ENCODE results near the gene ITPA.

The ITPA gene

DNA sequence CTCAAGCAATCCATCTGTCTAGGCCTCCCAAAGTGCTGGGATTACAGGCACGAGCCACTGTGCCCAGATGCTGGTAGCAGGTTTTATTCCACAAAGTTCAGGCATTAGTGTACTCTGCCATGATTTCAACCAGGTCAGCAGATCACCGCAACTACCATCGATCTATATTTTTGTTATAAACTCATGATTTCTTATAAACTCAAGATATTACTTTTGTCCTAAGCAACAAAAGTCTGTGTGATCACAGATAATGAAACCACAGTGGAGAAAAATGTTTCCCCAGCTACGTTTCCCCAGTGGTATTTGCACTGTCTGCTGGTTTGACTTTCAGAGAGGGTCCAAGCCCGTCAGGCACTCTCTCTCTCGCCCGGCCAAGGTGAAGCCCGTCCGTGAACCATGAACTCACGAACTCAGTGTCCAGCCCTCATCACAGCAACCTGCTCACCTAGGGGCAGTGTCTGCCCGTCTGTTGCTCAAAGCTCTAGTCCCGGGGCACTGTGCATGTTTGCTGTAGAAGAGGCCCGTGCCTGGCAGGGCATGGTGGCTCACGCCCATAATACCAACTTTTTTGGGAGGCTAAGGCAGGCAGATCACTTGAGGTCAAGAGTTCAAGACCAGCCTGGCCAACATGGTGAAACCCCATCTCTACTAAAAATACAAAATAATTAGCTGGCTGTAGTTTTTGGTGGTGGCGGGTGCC is 22.7 kb downstream of the ITPA start:
- Histone ChIP-seq H3K36me3 (ENCODE audit: control insufficient read depth, insufficient read depth, low read length) (peaks cover 27% of the 10 kb centered on the region), H3K27ac (ENCODE audit: low read depth, low read length) (no peak overlapping the region), H3K9me3 (ENCODE audit: control insufficient read depth, insufficient read depth, low read length) (no peaks in the 10 kb centered on the region), H3K4me3 (ENCODE audit: low read depth, low read length) (no peak overlapping the region), H3K9ac (ENCODE audit: low read depth, low read length) (no peak overlapping the region), H3K4me1 (ENCODE audit: control insufficient read depth, insufficient read depth, low read length) (no peaks in the 10 kb centered on the region), H3K27me3 (ENCODE audit: control insufficient read depth, insufficient read depth, low read length) (peaks cover 6% of the 10 kb centered on the region)

DNA sequence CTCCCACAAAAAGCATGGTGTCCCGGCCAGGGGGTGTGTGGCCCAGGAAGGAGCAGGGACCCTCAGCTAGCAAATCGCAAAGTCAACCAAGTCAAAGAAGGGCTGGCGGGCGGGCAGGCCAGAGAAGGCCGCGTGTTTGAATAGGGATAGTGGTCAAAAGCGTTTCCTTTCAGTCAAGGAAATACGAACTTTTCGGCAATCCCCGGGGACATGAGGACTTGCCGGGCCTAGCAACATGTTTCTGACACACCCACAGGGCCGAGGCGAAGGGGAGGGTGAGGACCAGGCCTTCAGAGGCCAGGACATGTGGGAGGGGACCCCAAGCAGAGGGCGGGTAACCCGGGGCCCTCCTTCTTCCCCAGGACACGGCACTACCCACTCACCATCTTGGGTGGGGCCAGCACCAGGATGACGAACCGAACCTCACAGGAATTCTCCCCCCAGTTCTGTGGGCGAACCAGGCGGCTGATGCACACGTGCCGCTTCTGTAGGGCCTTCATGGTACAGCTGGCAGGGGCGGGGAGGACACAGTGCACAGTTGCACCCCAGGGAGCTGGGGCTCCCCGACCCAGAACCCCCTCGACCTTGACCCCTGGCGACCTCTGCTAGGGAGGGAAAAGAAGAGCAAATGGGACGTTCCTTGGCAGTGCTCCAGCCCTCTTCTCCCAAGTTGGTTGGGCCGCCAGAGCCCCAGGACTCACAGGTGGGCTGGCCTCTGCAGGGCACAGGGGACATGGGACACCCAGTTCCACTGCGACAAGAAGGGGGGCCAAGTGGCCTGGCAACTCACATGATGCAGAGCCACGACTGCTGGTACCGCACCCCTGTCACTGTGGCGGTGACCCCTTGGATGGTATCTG is 24.1 kb downstream of the ITPA start:
- Histone ChIP-seq H3K27ac (ENCODE audit: low read depth, low read length) (no peak overlapping the region), H3K36me3 (ENCODE audit: control insufficient read depth, insufficient read depth, low read length) (peaks cover 25% of the 10 kb centered on the region; the same call in 1 of the 2 replicates), H3K4me3 (ENCODE audit: low read depth, low read length) (no peak overlapping the region), H3K4me1 (ENCODE audit: control insufficient read depth, insufficient read depth, low read length) (peaks cover 6% of the 10 kb centered on the region; the same call in 1 of the 2 replicates), H3K9ac (ENCODE audit: low read depth, low read length) (no peak overlapping the region), H3K9me3 (ENCODE audit: control insufficient read depth, insufficient read depth, low read length) (no peaks in the 10 kb centered on the region), H3K27me3 (ENCODE audit: control insufficient read depth, insufficient read depth, low read length) (peaks cover 19% of the 10 kb centered on the region)

DNA sequence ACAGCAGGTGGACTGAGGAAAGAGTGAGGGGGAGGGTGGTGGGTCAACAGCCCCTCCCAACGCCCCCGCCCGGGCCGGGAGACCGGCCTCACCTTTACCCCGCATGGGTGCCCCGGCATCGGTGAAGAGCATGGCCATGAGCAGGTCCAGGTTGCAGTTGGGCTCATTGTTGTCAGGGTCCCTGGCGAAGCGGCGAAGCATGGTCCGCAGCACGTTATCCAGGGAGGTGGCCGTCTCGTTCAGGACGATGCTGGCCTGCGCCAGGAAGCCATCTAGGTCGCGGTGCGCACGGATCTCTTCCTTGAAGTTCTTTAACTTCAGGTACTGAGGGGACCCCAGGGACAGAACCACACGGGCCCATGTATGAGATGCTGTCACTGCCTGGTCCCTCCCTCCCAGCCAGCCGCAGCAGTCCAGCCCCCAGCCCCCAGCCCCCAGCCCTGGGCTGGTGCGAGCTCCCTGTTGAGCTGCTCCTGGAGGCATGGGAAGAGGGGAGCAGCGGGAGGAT is 24.7 kb downstream of the ITPA start:
- no peak overlapping the region for H3K27ac ChIP-seq (ENCODE audit: low read depth, low read length)
- H3K27me3 ChIP-seq (ENCODE audit: control insufficient read depth, insufficient read depth, low read length) = peaks cover 22% of the 10 kb centered on the region
- H3K36me3 ChIP-seq (ENCODE audit: control insufficient read depth, insufficient read depth, low read length) = peaks cover 25% of the 10 kb centered on the region; the same call in 1 of the 2 replicates
- no peak overlapping the region for H3K4me3 ChIP-seq (ENCODE audit: low read depth, low read length)
- no peaks in the 10 kb centered on the region for H3K9me3 ChIP-seq (ENCODE audit: control insufficient read depth, insufficient read depth, low read length)
- no peak overlapping the region for H3K9ac ChIP-seq (ENCODE audit: low read depth, low read length)
- peaks cover 6% of the 10 kb centered on the region; the same call in 1 of the 2 replicates for H3K4me1 ChIP-seq (ENCODE audit: control insufficient read depth, insufficient read depth, low read length)

DNA sequence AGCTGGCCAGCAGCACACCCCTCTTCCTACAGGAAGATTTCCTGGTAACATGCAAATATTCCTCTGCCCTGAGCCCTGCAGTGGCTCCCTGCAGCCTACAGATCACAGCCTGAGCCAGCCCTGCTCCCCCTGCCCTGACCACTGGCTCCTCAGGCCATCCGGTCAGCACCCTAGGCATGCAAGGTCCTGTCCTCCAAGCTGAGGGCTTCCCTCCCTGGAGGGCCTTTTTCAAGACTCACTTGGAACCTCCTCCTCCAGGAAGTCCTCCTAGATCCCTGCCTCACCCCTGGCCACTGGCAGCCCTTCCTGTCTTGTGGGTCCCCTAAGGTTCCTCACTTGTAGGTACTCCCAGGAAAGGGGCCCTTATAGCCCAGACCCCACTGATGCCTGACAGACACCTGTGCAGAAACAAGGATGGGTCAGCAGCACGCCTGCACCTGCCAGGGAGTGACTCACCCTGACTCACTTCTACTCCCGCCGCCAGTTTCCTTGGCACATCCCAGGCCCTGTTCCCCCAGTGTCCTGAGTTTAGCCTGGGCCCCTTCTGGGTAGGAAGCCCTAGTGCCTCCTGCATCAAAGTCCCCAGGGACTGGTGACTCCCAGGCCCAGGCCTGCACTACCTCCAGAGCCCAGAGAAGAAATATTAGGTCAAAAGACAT is 26.5 kb downstream of the ITPA start:
- no peak overlapping the region for H3K27ac ChIP-seq (ENCODE audit: low read depth, low read length)
- peaks cover 6% of the 10 kb centered on the region; the same call in 1 of the 2 replicates for H3K4me1 ChIP-seq (ENCODE audit: control insufficient read depth, insufficient read depth, low read length)
- H3K9me3 ChIP-seq (ENCODE audit: control insufficient read depth, insufficient read depth, low read length) = no peaks in the 10 kb centered on the region
- H3K4me3 ChIP-seq (ENCODE audit: low read depth, low read length) = no peak overlapping the region
- peaks cover 17% of the 10 kb centered on the region; the same call in 1 of the 2 replicates for H3K36me3 ChIP-seq (ENCODE audit: control insufficient read depth, insufficient read depth, low read length)
- peaks cover 35% of the 10 kb centered on the region for H3K27me3 ChIP-seq (ENCODE audit: control insufficient read depth, insufficient read depth, low read length)
- no peak overlapping the region for H3K9ac ChIP-seq (ENCODE audit: low read depth, low read length)

DNA sequence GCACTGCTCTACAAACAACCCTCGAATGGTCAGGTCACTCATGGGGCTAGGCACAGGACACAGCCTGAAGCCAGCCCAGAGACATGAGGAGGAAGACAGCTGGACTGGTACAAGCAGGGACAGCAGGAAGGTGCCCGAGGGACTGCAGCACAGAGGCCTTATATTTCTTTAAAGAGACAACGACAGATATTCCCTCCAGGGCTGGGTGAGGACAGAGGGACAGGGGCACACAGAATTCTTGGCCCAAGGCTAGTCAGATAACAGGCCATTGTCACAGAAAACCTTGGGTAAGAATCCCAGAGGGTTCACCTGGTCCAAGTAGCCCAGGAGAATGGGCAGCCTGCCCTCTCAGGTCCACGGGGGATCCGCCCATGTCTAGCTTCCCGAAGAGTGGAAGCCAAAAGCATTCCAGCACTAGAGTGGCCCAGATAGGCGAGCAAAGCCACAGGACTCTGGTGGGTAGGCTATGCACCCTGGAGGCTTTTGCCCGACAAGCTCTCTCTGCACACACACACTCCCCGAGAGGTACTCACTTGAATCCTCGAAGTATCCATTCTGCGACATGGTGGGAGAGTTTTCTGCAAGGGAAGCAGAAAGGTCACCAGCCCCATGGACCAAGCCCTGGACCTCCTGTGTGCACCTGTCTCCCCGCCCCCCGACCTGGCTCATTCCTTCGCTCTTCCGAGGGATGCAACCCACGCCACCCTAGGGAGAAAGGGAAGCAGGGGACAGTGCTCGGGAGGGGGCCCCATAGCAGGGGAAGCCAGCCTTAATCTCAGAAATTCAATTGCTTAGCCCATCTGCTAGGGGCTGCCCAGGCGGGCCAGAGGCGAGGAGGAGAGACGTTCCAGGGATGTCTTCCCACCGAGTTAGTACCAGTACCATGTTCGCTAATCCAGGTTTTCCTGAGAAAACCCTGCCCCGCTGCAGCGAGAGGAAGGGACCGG is 28.0 kb downstream of the ITPA start:
- H3K4me1 ChIP-seq (ENCODE audit: control insufficient read depth, insufficient read depth, low read length) = peaks cover 6% of the 10 kb centered on the region; the same call in 1 of the 2 replicates
- no peak overlapping the region for H3K9ac ChIP-seq (ENCODE audit: low read depth, low read length)
- no peaks in the 10 kb centered on the region for H3K9me3 ChIP-seq (ENCODE audit: control insufficient read depth, insufficient read depth, low read length)
- no peak overlapping the region for H3K27ac ChIP-seq (ENCODE audit: low read depth, low read length)
- H3K27me3 ChIP-seq (ENCODE audit: control insufficient read depth, insufficient read depth, low read length) = peaks cover 44% of the 10 kb centered on the region
- H3K36me3 ChIP-seq (ENCODE audit: control insufficient read depth, insufficient read depth, low read length) = peaks cover 4% of the 10 kb centered on the region; the same call in 1 of the 2 replicates
- peak overlapping the region; percentile 83 for H3K4me3 ChIP-seq (ENCODE audit: low read depth, low read length)

DNA sequence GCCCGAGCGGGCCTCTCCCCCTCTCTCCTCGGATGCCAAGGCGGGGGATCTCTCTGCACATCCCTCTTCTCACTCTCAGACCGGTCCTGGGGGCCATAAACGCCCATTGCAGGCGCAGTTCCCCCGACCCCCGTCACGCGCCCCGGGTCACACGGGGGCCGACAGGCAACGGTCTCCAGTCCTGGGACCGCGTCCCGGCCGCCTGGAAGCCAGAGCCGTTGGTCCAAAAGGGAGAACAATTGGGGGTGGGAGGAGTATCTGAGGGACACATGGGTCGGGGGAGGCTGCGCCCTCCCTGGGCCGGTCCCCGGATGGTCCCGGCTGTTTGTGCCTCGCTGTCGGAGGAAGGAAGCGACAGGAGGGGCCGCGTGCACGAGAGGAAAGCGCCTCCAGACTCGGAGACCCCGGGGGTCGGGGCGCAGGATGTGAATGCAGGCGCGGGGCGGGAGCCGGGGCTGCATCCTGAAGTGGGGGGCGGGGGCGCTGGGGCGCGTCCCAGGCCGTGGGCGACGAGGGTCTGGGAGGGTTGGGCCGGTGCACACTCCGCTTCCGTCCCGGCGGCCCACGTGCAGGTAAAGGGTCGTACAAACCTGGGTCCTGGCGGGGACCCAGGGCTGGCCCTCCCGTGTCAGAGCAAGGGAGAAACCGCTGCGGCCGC is 28.8 kb downstream of the ITPA start:
- Histone ChIP-seq H3K4me1 (ENCODE audit: control insufficient read depth, insufficient read depth, low read length) (peaks cover 6% of the 10 kb centered on the region; the same call in 1 of the 2 replicates), H3K27ac (ENCODE audit: low read depth, low read length) (no peak overlapping the region), H3K36me3 (ENCODE audit: control insufficient read depth, insufficient read depth, low read length) (peaks cover 4% of the 10 kb centered on the region; the same call in 1 of the 2 replicates), H3K9me3 (ENCODE audit: control insufficient read depth, insufficient read depth, low read length) (no peaks in the 10 kb centered on the region), H3K9ac (ENCODE audit: low read depth, low read length) (no peak overlapping the region), H3K27me3 (ENCODE audit: control insufficient read depth, insufficient read depth, low read length) (peaks cover 44% of the 10 kb centered on the region), H3K4me3 (ENCODE audit: low read depth, low read length) (peak overlapping the region; percentile 83)

DNA sequence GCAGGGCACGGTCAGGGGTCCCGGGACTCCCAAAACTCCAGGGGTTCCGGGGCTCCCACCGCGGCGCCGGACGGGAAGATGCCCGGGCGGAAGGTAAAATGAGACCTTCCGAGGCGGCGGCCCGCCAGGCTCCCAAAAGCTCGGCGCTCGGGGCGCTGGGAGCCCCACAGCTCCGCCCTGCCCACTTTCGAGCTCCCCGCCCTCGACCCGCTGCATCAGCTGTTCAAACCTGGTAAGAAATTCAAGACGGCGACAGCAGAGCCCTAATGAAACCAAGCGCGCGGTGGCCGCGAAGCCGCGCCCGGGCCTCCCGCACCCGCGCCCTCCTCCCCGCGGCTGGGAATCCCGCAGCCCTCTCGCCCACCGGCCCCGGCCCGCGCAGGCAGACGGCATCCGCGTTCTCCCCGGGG is 29.3 kb downstream of the ITPA start:
- H3K9me3 ChIP-seq (ENCODE audit: control insufficient read depth, insufficient read depth, low read length) = no peaks in the 10 kb centered on the region
- no peak overlapping the region for H3K9ac ChIP-seq (ENCODE audit: low read depth, low read length)
- H3K36me3 ChIP-seq (ENCODE audit: control insufficient read depth, insufficient read depth, low read length) = peaks cover 4% of the 10 kb centered on the region; the same call in 1 of the 2 replicates
- no peak overlapping the region for H3K27ac ChIP-seq (ENCODE audit: low read depth, low read length)
- H3K4me1 ChIP-seq (ENCODE audit: control insufficient read depth, insufficient read depth, low read length) = peaks cover 6% of the 10 kb centered on the region; the same call in 1 of the 2 replicates
- peaks cover 44% of the 10 kb centered on the region for H3K27me3 ChIP-seq (ENCODE audit: control insufficient read depth, insufficient read depth, low read length)
- peak overlapping the region; percentile 83 for H3K4me3 ChIP-seq (ENCODE audit: low read depth, low read length)

DNA sequence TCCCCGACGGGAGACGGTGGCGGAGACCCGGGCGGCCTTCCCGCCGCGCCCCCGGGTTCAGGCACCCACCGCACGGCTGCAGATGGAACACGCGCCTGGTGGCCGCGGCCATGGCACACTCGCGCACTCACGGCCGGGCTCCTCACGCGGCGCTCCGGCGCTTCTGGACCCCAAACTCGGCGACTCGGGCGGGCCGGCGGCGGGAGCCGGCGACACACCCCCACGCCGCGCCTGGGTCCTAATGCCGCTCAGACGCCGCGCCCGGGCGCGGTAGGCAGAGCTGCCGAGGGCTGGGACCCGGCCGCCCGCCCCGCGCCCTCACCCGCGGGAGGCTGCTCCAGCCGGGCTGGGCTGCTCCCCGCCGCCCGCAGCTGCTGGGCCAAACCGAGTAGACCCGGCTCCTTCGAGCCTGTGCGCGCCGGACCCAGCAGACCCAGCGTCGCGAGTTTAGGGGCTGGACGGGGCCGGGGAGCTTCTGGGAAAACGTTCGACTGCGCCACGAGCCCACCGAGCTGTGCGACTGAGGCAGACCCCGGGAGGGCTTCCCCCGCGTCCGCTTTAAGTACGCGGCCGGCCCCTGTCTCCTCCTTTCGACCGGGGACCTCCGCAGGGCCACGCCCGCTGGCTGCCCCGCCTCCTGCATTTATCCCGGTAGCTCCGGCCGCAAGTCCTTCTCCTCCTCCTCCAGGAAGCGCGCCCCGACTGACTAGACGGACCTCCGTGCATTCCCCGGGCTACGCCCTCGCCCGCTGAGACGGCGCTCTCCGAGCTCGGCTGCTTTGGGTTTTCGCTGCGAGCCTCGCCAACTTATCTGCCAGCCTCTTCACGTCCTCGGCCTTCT is 29.9 kb downstream of the ITPA start, which contains the start of gene SLC4A11:
Gene SLC4A11 (minus strand): TSS at position 165 of the 841 bp plus-strand sequence. CDS start 53 bp downstream, at position 112.
- no peak within 1 kb of the TSS for H3K27ac ChIP-seq (ENCODE audit: low read depth, low read length)
- peak within 1 kb of the TSS; percentile 4; the same call in 1 of the 2 replicates for H3K9ac ChIP-seq (ENCODE audit: low read depth, low read length)
- peaks cover 6% of the 10 kb centered on the region; the same call in 1 of the 2 replicates for H3K4me1 ChIP-seq (ENCODE audit: control insufficient read depth, insufficient read depth, low read length)
- peaks cover 44% of the 10 kb centered on the region for H3K27me3 ChIP-seq (ENCODE audit: control insufficient read depth, insufficient read depth, low read length)
- peak within 1 kb of the TSS; percentile 83 for H3K4me3 ChIP-seq (ENCODE audit: low read depth, low read length)
- no peaks in the 10 kb centered on the region for H3K9me3 ChIP-seq (ENCODE audit: control insufficient read depth, insufficient read depth, low read length)
- no peaks in the 10 kb centered on the region for H3K36me3 ChIP-seq (ENCODE audit: control insufficient read depth, insufficient read depth, low read length)
